ENCODE measurements around the gene DENND2C. TPM values are rescaled to one million over a fixed set of nuclear protein-coding genes. Genes with fewer than 3 reads are reported as not detected.

The DENND2C gene
- total RNA-seq, 1 experiment from 2014 or later, result 1.3 TPM

DNA sequence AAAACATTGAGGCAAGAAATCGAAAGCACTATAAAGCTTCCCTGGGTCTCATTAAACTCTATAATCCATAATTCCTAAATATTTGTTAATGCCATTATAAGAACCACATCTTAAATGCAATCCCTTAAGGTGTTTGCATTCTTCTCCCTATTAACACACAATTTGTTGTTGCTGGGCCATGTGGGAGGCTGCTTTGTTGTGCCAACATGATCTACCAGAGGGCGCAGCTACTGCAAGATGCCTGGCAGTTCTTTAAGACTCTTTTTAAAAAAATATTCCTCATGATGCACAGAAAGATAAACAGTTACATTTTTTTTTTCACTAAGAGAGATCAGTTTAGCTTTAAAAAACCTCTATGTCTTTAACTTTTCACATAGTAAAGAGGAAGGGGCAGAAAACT is 49.4 kb downstream of the DENND2C start:
- no peaks in the 10 kb centered on the region for H3K4me1 Mint-ChIP-seq (ENCODE audit: low read depth, unreplicated experiment)
- no peaks in the 10 kb centered on the region for H3K27me3 Mint-ChIP-seq (ENCODE audit: unreplicated experiment)
- DNase-seq, result no peak
- H3K9me3 Mint-ChIP-seq (ENCODE audit: low read depth, unreplicated experiment), result no peaks in the 10 kb centered on the region
- BruUV-seq (replicated peaks), result no TSS peak
- no peak overlapping the region for H3K27ac Mint-ChIP-seq (ENCODE audit: unreplicated experiment)
- intact Hi-C loops (cut with micrococcal nuclease; ENCODE audit: unreplicated experiment), result loop anchor here (2.0 kb wide), 1 partner anchor 50 kb away; the partner anchor contains the start of gene DENND2C
- CTCF ChIA-PET, result no interaction called here
- no peak overlapping the region for H3K4me3 Mint-ChIP-seq (ENCODE audit: low read depth, unreplicated experiment)
- TF ChIP-seq, protein P1, sequence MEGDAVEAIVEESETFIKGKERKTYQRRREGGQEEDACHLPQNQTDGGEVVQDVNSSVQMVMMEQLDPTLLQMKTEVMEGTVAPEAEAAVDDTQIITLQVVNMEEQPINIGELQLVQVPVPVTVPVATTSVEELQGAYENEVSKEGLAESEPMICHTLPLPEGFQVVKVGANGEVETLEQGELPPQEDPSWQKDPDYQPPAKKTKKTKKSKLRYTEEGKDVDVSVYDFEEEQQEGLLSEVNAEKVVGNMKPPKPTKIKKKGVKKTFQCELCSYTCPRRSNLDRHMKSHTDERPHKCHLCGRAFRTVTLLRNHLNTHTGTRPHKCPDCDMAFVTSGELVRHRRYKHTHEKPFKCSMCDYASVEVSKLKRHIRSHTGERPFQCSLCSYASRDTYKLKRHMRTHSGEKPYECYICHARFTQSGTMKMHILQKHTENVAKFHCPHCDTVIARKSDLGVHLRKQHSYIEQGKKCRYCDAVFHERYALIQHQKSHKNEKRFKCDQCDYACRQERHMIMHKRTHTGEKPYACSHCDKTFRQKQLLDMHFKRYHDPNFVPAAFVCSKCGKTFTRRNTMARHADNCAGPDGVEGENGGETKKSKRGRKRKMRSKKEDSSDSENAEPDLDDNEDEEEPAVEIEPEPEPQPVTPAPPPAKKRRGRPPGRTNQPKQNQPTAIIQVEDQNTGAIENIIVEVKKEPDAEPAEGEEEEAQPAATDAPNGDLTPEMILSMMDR (IDR thresholded peaks at IDR 0.05; ENCODE audit: unreplicated experiment), result no peak
- H3K36me3 Mint-ChIP-seq (ENCODE audit: insufficient read depth, unreplicated experiment), result no peaks in the 10 kb centered on the region

DNA sequence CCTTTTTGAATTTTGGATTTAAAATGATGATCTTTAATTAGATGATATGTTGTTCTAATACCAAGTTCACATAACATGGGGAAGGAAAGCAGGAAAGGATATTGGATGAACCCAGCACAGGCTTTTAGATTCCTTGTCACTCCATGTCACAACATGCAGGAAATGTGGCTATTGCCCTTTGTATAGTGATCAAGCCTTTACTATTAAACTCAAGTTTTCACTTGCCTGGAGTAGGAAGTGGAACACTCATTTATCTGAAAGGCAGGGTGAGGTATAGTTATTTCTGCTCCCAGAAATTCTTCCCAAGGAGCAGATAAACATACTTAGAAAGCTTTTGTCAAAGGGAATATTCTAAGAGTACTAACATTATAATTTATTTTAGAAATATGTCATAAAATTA is 51.2 kb downstream of the DENND2C start:
- H3K36me3 Mint-ChIP-seq (ENCODE audit: insufficient read depth, unreplicated experiment), result no peaks in the 10 kb centered on the region
- TF ChIP-seq, protein P1 (IDR thresholded peaks at IDR 0.05; ENCODE audit: unreplicated experiment), result no peak
- no peaks in the 10 kb centered on the region for H3K27me3 Mint-ChIP-seq (ENCODE audit: unreplicated experiment)
- no peak overlapping the region for H3K4me3 Mint-ChIP-seq (ENCODE audit: low read depth, unreplicated experiment)
- no peak overlapping the region for H3K27ac Mint-ChIP-seq (ENCODE audit: unreplicated experiment)
- intact Hi-C loops (cut with micrococcal nuclease; ENCODE audit: unreplicated experiment), result no loop called here
- DNase-seq, result no peak
- no peaks in the 10 kb centered on the region for H3K4me1 Mint-ChIP-seq (ENCODE audit: low read depth, unreplicated experiment)
- CTCF ChIA-PET, result no interaction called here
- H3K9me3 Mint-ChIP-seq (ENCODE audit: low read depth, unreplicated experiment), result no peaks in the 10 kb centered on the region
- BruUV-seq (replicated peaks), result no TSS peak

DNA sequence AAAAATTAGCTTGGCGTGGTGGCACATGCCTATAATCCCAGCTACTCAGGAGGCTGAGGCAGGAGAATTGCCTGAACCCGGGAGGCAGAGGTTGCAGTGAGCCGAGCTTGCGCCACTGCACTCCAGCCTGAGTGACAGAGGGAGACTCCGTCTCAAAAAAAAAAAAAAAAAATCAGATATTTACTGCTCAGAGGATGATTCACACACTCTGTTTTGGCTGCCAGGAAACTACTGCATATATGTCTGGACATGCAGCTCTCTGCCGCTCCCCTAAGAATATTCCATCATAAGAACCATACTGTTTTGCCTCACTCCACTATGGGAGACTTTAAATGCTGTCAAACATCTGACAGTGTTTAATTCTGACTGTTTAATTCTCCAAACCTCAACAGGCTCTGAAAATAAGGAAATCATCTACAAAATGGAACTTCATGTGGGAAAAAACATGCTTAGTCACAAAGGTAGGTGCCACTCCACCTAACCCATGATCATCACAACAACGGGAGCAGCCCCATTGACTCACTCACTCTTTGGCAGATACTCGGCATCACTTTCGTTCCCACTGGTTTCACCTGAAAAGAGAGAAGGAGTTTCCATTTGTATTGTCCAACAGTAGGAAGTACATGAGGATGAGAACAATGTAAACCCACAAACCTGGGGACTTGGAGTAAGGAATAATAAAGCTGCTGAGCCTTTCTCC is 59.2 kb downstream of the DENND2C start:
- DNase-seq, result no peak
- CTCF ChIA-PET, result no interaction called here
- intact Hi-C loops (cut with micrococcal nuclease; ENCODE audit: unreplicated experiment), result no loop called here

DNA sequence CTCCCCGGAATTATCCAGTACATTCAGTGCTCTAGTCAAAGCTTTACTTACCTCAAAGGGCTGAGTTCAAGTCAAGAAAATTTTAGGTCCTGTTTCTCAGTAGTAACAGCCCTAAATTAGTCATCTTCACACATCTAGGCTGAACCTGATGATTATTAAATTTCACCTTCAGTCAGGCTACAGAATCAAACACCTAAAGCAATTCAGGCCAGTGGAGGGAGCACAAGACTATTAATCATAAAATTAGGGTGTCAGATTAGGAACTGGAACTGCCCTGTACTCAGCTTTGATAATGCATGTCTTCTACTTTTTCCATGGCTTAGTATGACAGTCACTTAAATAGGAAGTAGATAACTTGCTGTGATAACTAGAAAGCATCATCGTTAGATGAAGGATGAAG is 60.0 kb downstream of the DENND2C start:
- H3K4me1 Mint-ChIP-seq (ENCODE audit: low read depth, unreplicated experiment), result no peaks in the 10 kb centered on the region
- no peaks in the 10 kb centered on the region for H3K36me3 Mint-ChIP-seq (ENCODE audit: insufficient read depth, unreplicated experiment)
- no peak overlapping the region for H3K4me3 Mint-ChIP-seq (ENCODE audit: low read depth, unreplicated experiment)
- H3K9me3 Mint-ChIP-seq (ENCODE audit: low read depth, unreplicated experiment), result no peaks in the 10 kb centered on the region
- DNase-seq, result no peak
- CTCF ChIA-PET, result no interaction called here
- intact Hi-C loops (cut with micrococcal nuclease; ENCODE audit: unreplicated experiment), result no loop called here
- no TSS peak for BruUV-seq (replicated peaks)
- H3K27me3 Mint-ChIP-seq (ENCODE audit: unreplicated experiment), result no peaks in the 10 kb centered on the region
- TF ChIP-seq, protein P1 (IDR thresholded peaks at IDR 0.05; ENCODE audit: unreplicated experiment), result no peak
- no peak overlapping the region for H3K27ac Mint-ChIP-seq (ENCODE audit: unreplicated experiment)

More for the DNA sequence above, 59.2 kb downstream of the DENND2C start:
- Mint-ChIP-seq H3K4me3 (ENCODE audit: low read depth, unreplicated experiment) (no peak overlapping the region), H3K9me3 (ENCODE audit: low read depth, unreplicated experiment) (no peaks in the 10 kb centered on the region), H3K27me3 (ENCODE audit: unreplicated experiment) (no peaks in the 10 kb centered on the region), H3K27ac (ENCODE audit: unreplicated experiment) (no peak overlapping the region), H3K36me3 (ENCODE audit: insufficient read depth, unreplicated experiment) (no peaks in the 10 kb centered on the region), H3K4me1 (ENCODE audit: low read depth, unreplicated experiment) (no peaks in the 10 kb centered on the region)
- TF ChIP-seq, protein P1 (IDR thresholded peaks at IDR 0.05; ENCODE audit: unreplicated experiment), result no peak
- BruUV-seq (replicated peaks), result no TSS peak

Data from Calu3 (cell line).